Vein endothelial cell (primary cell): ENCODE data around the gene PHC1. TPM values are rescaled to one million over a fixed set of nuclear protein-coding genes. Genes with fewer than 3 reads are reported as not detected.

Source experiments
- total RNA-seq: library from RNA; depleted of rRNA; stranded (reverse); fragments of >200 nt; gene quantifications from 2 replicates; pipeline ENCODE4 v1.2.3, GENCODE V29; 2012

Gene PHC1
- total RNA-seq, result 13.0 and 20.6 TPM in 2 replicates

DNA sequence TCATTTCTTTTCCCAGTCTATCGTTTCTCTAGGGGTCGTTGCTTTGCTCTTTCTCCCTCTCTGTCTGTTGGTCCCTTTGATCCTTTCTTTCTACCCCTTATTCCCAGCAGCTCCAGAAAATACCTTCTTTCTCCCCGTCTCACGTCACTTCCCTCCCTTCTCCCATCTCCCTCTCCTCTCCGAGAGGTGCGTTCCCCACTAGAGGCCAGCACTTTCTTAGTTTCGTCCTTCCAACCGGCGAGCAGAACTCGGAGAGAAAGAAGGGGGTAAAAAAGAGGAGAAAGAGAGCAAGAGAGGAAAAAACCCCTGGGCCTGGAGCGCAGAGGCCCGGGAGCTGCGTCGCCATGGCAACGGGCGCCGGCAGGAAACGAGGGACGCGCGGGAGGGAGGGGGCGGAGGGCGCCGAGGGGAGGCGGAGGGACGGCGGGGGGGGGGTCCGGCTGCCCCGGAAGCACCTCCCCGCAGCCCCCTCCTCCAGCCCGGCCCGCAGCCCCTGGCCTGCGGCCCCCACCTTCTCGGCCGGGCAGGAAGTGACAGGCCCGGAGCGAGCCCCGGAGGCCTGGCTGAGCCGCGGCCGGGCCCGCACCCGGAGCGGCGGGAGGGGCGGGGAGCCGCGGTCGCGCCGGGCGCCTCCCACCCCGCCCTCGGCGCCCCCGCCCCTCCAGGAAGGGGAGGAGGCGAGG lies at the start of gene PHC1:
PHC1 (plus strand) TSS at position 477 of the 683 bp plus-strand sequence. CDS start 3,169 bp downstream, outside the sequence.

DNA sequence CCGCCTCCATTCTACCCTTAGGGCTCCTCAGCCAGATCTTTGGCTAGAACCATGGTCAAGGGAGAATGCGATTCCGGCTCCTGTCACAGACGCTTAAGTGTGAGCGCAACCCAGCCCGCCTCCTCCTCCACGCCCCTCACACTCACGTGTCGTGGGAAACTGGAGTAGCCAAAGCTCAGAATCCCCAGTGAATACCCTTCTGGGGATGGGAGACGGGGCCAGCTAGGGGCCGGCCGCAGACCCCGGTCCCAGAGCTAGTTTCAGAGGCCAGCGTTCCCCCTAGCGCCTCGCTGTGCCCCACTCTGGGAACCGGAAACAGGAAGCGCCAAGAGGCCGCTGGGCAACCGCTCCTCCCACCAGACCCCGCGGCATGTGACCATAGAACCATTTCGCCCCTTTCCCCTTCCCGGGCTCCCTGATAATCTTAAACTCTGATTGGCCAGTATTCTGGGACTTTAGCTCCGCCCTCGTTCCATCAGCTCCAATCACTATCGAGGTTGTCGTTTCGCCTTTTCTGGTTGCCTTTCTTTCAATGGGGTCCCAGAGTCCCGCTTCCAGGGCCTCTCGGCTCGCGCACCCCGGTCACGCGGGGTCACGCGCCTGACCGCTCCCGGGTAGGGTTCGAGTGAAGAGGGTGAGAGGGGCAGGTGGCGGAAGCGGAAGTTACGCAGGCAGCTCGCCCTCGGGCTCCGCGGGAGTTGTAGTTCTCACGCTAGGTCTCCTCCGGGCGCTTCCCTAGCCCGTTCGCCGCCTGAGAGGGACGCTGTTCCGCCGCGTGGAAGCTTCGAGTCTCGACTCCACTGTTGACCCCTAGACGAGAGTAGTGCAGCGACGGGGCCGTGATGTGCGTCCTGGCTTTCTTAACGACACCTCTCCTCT lies 35.3 kb downstream of the PHC1 start, which contains the start of gene M6PR:
M6PR (minus strand) TSS at position 304 of the 879 bp plus-strand sequence. CDS start 3,241 bp downstream, outside the sequence.

DNA sequence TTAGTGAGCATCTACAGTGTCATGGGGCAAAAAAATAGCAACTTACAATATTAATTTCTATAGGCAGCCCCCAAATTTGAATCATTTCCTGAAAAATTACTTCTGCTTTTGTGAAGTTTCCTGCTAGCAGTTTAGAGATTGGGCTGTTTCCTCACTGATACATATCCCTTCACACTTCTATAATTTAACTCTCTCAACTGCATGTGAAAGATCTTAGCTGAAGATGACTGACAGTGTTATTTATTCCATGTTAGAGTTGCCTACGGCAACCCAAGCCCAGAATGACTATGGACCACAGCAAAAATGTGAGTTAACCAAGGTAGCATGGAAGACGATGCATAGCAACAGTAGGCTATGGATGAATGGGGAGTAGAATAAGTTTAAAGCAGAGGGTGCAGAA lies 75.1 kb downstream of the PHC1 start, which contains the start of gene KLRG1:
KLRG1 (plus strand) TSS at position 134 of the 400 bp plus-strand sequence; CDS start at position 224, 90 bp downstream.

Other genes starting within 250 kb of the PHC1 start
- 49.3 and 90.5 TPM in 2 replicates for gene RIMKLB, start 216.5 kb upstream of the PHC1 start, total RNA-seq
- not detected in 2 replicates for gene A2ML1, start 91.9 kb upstream of the PHC1 start, total RNA-seq
- gene M6PR, start 35.1 kb downstream of the PHC1 start, total RNA-seq, result 91.1 and 118 TPM in 2 replicates
- gene KLRG1, start 75.0 kb downstream of the PHC1 start, total RNA-seq, result 0.38 and 1.3 TPM in 2 replicates
- 24.5 and 37.6 TPM in 2 replicates for gene A2M, start 201.4 kb downstream of the PHC1 start, total RNA-seq